DMS114 treated with DMSO at 0.1 percent for 48 hours (cell line): ENCODE measurements around the gene URB2.
"Not testable (repeated sequence)": the region's sequence is repeated elsewhere in the genome, so short reads cannot be mapped to it uniquely, and the experiment has no call there.

Experiments
- DNase-seq: peaks from one replicate; lab custom pipeline; 2025; ENCODE audit not compliant: unreplicated experiment; lab: John Stamatoyannopoulos, UW

Gene URB2

GRCh38 chr1:229690662-229691061, 64.6 kb downstream of the URB2 start:
- DNase-seq: no peak

GRCh38 chr1:229691362-229691761, 65.3 kb downstream of the URB2 start:
- no peak for DNase-seq

- no peak for DNase-seq
Measured at GRCh38 chr1:229693129-229693900, 67.3 kb downstream of the URB2 start.

- no peak for DNase-seq
Measured at GRCh38 chr1:229694053-229694693, 68.1 kb downstream of the URB2 start.

DNA sequence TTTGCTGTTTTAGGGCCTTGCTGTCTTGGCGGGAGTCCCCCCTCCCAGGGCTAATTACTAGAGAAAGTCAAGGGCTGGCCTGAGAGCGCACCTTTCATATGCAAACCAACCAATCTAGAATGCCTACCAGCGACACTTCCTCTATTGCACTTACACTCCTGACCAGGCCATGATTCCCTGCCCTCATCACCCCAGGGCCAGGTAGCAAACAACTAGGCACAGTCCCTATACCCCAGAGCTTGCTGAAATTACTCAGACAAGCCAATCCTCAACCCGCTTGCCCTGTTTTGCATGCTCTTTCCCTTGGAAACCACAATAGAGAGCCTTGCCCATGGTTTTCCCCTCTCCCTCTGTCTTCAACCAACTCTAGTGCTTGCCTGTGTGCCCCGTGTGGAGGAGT, 70.3 kb downstream of the URB2 start:
- DNase-seq: no peak

DNA sequence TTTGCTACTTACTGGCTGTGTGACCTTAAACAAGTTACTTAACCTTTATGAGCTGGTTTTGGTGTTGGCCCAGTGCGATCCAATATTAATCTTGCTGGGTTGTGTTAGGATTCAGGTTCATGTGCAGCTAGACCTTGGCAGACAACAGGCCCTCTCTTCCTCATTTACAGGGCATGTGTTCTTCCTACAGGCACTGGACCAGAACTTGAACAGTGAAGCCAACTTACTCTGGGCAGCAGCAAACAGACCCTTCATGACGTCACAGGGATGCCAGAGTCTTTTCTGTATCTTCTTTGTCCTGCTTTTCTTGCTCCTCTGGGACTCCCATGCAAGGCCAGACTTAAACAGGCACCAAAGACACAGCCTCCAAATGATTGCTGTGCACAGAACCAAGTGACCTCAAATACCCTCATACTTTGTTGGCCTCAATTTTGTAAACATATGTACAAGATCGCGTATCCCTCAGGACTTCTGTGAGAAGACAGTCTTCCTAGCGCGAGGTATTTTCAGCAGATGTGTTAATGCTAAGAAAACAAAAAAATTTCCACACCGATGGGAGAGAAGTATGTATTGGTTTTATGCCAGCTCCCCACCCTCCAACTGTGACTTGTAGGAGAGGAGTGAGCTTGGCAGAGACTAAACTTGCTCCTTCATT, 73.7 kb downstream of the URB2 start:
- no peak for DNase-seq

DNA sequence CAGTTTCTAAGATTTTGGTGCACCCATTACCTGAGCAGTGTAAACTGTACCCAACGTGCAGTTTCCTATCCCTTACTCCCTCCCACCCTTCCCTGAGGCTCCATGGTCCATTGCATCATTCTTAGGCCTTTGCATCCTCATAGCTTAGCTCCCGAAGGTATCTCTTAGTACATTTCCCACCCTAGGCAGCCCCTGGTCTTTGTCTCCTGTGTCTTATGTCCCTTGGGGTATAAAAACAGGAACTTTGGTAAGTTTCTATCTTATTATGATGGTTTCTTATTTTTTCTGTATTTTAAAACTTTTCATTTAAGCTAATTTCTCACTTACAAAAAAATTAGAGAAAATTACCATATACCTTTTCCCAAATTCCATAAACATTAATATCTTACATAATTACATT, 78.1 kb downstream of the URB2 start:
- DNase-seq: no peak

DNA sequence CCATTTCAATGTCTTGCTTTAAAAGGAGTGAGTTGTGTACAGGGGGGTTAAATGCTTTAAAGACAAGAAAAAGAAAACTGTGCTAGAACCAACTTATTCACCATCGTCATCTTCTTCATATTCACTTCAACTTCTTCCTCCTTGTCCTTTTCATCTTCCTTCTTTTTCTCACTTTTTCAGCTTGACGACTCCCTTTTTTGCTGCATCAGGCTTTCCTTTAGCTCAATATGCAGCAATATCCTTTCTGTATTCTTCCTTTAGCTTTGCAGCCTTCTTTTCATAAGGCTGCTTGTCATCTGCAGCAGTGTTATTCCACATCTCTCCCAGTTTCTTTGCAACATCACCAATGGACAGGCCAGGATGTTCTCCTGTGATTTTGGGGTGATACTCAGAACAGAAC, 79.1 kb downstream of the URB2 start:
- DNase-seq: not testable (repeated sequence)

- not testable (repeated sequence) for DNase-seq
Measured at GRCh38 chr1:229707127-229707526, 81.1 kb downstream of the URB2 start.

- no peak for DNase-seq
Measured at GRCh38 chr1:229709500-229710013, 83.5 kb downstream of the URB2 start.
